Measurements from ENCODE around the gene TRAPPC3.

DNA sequence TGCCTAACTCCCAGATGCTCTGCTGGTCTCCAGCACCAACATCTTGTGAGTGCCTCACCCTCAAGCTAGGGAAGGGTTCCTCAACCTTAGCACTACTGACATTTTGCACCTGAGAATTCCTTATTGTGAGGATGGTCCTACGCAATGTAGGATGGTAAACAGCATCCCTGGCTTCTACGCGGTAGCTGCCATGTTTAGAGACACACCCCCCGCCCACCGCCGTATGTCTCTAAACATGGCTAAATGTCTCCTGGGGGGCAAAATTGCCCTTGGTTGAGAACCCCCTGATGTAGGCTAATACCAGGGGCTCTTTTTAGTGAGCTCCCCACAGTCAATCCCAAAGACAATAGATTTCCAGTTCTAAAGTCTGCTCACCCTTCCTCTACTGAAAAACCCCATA is 4.2 kb upstream of the TRAPPC3 start:
- TF ChIP-seq CTCF (IDR thresholded peaks at IDR 0.05) (no peak), REST (IDR thresholded peaks at IDR 0.05; ENCODE audit: insufficient read depth in 1 of 2, low read depth in 2 of 2, low read length in 1 of 2) (no peak), SIN3A (IDR thresholded peaks at IDR 0.05; ENCODE audit: borderline replicate concordance, insufficient read depth, low read depth, low read length) (no peak), POLR2AphosphoS5 (IDR thresholded peaks at IDR 0.05; ENCODE audit: low read depth, low read length) (no peak)
